HPDE6-E6E7 (cell line): ENCODE results near the gene TBCC.
"Not testable (repeated sequence)": the region's sequence is repeated elsewhere in the genome, so short reads cannot be mapped to it uniquely, and the experiment has no call there.

Experiments
- DNase-seq: peaks from one replicate; pipeline ENCODE4 v3.0.0; 2011; ENCODE audit warnings: missing footprints; ENCODE audit errors: extremely low spot score

TBCC gene, protein sequence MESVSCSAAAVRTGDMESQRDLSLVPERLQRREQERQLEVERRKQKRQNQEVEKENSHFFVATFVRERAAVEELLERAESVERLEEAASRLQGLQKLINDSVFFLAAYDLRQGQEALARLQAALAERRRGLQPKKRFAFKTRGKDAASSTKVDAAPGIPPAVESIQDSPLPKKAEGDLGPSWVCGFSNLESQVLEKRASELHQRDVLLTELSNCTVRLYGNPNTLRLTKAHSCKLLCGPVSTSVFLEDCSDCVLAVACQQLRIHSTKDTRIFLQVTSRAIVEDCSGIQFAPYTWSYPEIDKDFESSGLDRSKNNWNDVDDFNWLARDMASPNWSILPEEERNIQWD

DNA sequence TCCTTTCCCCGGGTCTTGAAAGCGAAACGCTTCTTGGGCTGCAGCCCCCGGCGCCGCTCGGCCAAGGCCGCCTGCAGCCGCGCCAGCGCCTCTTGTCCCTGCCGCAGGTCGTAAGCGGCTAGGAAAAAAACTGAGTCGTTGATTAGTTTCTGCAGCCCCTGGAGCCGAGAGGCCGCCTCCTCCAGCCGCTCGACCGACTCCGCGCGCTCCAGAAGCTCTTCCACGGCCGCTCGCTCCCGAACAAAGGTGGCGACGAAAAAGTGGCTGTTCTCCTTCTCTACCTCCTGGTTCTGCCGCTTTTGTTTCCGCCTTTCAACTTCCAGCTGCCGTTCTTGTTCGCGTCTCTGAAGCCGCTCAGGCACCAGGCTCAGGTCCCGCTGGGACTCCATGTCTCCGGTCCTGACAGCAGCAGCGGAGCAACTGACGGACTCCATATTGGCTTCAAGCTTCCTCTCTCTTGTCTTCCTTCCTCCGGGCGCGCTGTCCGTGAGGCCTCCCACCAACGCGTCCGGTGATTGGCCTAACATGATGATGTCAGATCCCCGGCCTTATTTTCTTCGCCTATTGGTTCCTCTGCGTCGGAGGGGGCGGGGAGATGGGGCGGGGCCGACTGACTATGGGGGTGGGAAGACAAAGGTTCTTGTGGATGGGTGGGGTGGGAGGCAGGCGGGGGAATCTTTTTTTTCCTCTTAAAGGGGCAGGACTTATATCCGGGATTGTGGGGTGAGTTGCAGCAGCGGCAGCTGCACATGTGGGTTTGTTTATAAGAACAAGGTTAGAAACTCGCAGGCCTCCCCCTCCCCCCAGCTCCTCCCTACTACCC lies at the start of gene TBCC:
Gene TBCC, minus strand, starts transcription at position 464 of the 823 bp plus-strand sequence. Its CDS starts 30 bp downstream, at position 434.
- peak; percentile 99 for DNase-seq

DNA sequence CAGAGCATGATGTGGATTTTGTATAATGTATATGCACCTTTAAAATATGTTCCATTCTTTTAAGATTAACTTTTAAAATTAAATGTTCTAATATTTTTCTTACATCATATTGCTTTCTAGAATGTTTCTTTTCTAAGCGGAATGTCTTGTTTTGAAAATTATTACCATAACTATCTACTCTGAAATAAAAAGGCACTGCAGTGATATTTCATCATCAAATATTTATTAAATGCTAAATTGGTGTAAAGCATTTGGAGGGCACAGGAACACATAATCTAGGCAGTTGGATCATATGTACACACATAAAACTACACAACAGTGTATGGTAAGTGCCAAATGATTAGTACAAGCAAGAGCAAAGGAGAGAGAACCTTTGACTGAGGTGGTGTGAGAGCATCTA lies 49.7 kb upstream of the TBCC start:
- DNase-seq = no peak

DNA sequence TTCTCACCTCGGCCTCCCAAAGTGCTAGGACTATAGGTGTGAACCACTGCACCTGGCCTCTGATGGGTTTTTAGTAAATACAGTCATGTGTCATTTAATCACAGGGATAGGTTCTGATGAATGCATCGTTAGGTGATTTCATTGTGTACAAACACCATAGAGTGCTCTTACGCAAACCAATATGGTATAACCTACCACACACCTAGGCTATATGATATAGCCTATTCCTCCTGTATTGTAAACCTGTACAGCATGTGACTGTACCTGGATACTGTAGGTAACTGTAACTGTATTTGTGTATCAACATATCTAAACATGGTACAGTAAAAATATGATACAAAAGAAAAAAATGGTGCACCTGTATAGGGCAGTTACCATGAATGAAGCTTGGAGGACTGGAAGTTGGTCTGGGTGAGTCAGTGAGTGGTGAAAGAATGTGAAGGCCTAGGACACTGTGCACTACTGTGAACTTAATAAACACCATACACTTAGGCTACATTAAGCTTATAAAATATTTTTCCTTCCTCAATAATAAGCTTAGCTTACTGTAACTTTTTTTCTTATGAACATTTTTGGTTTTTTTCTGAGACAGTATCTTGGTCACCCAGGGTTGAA lies 45.9 kb upstream of the TBCC start:
- DNase-seq = no peak

DNA sequence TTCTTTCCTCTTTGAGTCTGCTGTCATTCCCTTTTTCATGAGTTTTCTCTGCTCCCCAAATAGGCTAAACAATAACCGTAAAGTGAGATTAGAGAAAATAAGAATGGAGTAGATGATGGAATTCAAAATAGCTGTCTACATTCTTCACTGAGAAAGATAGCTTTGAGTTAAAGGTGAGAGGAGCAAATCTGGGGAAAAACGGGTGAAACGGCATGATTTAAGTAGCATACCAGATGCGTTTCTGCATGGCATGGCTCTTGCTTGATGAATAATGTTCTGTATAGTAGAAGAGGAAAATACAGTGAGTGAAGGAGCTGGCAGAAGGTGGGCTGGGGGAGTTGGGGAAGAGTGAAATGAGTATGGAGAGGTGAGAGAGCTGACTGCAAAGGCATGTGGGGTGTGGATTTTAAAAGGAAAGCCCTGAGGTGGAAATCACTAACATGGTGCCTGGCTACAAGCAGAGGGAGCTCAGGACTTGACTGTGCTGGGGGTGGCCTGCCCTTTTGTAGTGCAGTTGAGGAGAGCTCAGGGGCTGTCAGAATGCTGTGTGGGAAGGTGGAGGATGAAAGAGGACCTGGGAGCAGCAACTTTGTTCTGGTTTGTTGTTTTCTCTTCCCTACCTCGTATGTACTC lies 44.8 kb upstream of the TBCC start:
- no peak for DNase-seq

DNA sequence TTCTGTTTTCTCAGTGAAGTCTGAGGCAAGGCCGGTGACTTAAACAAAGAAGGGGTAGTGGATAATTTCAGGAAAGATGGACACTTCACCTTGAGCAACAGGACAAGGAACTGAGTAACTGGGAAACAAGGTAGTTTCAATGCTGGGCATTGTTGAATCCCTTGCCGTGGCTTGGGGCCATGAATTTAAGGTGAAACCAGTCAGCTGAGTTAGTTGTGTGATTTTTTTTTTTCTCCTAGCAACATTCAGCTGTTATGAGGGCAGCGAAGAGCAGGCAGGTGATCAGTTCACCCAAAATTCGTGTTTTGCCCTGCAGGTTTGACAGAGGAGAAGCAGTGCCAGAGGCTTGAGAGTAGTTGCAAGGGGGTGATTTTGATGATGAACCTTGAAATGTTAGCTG lies 42.8 kb upstream of the TBCC start:
- DNase-seq = no peak

DNA sequence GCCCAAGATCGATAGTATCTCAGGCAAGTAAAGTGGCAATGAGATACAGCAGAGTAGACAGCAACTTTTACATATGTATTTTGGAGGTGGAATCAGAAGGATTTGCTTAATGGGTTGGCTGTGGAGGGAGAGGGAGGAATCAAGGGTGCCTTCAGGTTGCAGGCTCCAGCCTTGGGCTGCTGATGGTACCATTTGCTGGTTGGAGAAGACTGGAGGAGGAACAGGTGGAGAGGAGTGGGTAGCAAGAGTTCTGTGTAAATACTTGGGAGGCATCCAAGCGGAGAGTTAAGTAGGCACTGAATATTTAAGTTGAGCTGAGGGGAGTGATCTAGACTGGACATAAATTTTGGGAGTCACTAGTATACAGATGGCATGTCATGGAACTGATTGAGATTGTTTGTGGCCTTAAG lies 41.2 kb upstream of the TBCC start:
- no peak for DNase-seq

DNA sequence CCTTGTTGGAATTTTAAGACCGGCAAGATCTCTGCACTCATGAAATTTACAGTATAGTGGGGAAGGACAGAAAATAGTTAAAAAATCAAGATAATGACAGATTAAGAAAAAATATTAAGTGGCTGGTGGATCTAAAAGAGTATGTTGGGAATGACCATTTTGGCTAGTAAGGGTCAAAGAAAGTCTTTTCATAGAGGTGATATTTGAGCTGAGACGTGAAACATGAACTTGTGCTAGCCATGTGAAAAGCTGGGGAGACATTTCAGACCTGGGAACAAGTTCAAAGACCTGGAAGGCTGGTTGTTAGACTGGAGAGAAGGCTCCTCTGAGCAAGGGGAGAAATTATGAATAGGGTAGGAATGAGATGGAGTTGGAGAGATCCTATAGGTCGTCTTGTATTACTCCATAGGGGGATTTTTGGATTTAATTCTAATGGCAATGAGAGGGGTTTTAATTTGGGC lies 40.7 kb upstream of the TBCC start:
- no peak for DNase-seq

DNA sequence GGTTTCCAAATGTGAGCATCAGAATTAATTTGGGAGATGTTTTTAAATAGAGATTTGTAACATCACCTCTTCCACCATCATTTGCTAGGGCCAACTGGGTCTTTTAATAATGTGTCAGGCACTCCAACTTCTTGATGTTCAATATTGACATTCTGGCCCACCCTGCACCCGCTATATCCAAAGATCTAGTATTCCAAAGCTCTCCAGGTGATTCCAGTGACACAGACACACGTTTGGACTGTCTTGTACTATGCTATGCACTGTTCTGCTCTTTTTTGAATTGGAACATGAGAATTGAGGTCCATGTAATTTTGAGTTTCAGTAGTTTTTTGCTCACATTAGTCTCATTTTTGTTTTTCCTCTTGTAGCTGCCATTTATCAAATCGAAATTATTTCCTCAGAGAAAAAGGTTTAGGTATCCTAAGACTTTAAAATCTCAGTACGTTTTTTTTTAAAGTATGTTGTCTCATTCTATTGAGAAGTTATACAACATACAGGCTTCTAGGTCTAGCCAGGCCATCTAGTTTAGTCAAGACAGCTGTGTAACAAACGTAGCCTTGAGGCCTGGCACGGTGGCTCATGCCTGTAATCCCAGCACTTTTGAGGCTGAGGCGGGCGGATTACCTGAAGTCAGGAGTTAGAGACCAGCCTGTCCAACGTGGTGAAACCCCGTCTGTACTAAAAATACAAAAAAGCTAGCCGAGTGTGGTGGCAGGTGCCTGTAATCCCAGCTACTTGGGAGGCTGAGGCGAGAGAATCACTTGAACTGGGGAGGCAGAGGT lies 39.0 kb upstream of the TBCC start:
- DNase-seq = no peak

DNA sequence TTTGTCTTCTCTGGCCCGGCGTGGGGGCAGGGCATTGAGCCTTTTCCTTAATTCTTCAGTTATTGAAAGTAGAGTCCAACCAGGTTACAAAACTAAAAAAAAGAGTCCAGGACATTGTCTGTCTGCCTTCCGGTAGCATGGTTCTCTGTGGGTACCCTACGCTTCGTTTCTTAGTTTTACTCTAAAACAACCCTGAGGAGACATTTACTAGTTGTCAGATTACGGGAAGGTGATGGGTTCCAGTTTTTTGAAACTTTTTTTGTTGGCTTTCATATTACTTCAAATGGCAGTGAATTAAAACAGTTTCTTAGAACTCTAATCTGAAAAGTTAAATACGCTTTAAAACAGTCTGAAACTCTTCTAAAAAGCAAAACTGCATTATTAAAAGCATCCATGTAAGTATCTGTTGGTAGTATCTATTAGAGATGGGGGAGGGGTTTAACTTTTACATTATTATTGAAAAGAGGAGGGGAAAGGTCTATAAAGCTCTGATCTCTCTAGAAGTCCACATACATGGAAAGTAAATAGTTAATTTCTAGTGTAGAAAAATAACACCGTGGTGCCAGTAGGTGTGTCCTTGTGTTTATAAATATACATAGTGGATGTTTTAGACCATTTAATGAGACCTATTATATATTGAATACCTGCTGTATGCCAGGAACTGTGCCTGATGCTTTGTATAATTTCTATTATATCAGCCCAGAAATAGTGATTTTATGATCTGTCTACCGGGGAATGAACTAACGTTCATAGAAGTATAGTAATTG lies 38.2 kb upstream of the TBCC start:
- DNase-seq = no peak

DNA sequence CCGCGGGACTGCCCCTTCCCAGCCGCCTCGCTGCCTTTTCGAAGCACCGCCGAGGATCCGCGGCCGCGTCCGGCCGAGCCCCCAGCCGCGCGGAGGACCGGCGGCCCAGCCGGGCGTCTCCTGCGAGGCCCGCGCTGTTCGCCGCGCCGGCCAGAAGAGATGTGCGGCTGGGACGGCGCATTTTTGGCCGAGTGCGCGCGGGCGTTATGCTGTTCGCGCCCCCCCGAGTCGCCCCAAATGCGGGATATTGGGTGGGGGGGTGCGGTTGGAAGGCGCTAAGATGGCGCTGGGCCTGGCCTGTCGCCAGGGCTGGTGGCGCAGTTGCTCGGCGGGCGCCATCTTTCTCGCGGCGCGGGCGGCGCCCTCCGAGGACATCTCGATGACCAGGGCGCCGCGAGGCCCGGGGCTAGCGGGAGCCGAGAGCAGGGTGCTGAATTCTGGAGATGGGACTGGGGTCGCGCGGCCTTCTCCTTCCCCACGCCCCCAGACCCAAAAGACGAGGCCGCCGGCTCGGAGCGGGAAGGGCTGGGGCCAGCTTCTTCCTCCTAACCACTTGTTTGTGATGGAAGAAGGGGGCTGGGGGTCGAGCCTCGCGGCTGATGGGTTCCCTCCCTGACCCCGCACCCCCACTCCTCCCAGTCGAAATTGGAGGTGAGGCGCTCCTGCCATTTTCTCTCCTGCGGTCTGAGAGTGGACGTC lies 37.4 kb upstream of the TBCC start:
- no peak for DNase-seq

DNA sequence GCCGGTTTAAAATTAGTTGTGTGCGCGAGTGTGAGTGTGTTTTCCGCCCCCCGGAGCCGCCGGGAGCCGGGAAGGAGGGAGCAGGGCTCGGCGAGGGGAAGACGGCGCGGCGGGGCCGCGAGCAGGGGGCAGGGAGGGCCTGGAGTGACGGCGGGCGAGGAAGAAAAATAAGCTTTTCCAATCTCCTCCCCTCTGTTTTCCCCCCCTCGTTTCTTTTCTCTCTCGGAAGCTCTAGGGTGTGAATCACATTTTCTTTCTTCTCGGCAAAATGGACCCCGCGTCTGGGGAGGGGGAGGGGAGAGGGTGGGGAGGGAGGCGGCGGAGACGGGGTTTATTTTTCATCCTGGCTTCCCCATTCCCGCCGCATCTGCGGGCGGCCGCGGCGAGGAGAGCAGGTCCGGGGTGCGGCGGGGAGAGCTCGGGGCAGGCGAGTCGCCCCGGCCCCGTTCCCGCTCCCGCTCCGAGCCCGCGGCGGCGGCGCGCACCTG lies 36.8 kb upstream of the TBCC start:
- DNase-seq = peak; percentile 53

DNA sequence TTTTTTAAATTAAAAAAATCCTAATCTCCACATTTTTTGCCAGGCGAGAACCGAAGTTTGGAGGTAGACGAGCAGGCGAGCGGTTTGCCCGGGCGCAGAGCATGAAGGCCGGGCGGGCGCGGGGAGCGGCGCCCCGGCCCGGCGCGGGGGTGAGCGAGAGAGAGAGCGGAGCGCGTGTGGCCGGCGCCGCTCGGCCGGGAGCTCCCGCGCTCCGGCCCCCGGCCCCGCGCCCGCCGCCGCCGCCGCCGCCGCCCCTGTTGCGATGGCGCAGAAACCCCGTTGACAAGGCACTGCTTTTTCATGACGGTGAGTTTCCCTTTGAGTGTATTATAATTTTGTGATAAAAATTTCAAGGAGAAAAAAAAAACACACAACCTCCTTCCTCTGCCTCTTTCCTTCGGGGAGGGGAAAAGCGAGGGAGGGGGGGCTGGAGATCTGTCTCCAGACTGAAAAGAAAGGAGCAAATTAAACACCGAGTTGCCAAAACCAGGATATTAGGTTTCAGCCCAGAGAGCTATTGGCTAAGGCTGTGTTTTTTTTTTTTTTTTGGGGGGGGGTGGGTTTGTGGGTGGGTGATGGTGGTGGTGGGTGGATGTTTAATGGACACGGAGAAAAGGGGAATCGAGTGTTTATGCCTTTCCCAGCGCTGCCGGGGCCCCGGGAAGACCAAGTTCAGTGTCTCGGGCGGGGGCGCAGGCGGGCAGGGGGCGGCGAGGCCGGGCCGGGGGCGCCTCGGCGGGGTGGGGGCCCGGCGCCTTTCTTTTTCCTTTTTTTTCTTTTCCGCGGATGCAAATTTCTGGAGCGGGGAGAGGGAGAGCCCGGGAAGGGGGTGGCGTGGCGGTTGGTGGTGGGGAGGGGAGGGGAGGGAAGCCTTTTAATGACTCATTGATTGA lies 36.1 kb upstream of the TBCC start, which contains the start of gene BICRAL:
Gene BICRAL, plus strand, starts transcription at position 257 of the 893 bp plus-strand sequence. CDS start 39,971 bp downstream, outside the sequence.
- DNase-seq = no peak

DNA sequence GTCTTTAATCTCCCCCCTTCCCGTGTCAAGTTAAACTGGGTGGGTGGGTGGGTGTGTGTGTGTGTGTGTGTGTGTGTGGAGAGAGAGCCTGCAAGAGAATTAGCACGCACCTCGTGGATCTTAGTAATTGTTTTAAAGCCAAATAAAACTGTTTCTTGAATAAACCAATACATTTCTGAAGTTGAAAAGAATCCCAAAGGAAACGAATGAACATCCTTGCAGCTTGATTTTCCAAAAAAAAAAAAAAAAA lies 35.6 kb upstream of the TBCC start:
- DNase-seq = no peak

DNA sequence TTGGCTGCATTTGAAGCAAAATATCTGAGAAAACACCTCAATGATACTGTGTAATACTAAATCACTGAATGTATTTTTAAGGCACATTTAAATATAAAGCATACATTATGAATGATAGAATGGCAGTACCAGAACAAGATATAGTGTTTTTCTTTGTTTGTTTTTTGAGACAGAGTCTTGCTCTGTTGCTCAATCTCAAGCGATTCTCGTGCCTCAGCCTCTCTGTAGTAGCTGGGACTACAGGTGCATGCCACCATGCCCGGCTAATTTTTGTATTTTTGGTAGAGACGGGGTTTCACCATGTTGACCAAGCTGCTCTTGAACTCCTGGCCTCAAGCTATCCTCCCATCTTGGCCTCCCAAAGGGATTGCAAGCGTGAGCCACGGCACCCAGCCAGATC lies 33.6 kb upstream of the TBCC start:
- no peak for DNase-seq

DNA sequence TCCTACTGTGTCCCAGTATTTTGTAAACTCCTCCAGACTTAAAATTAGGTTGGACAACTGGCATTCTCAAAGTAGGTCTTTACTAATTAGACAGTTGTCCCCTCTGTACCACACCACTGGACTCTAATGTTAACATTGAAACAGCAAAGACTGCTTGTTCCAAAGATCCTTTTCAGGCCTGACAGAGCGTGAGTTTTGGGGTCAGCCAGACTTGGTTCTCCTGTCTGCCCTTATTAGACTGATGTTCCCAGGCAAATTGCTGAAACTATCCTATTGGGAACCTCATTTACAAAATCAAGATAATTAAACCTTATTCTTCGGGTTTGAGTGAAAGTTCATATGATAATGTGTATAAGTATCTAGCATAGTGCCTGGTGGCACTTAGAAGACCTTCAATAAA lies 32.2 kb upstream of the TBCC start:
- DNase-seq = no peak

DNA sequence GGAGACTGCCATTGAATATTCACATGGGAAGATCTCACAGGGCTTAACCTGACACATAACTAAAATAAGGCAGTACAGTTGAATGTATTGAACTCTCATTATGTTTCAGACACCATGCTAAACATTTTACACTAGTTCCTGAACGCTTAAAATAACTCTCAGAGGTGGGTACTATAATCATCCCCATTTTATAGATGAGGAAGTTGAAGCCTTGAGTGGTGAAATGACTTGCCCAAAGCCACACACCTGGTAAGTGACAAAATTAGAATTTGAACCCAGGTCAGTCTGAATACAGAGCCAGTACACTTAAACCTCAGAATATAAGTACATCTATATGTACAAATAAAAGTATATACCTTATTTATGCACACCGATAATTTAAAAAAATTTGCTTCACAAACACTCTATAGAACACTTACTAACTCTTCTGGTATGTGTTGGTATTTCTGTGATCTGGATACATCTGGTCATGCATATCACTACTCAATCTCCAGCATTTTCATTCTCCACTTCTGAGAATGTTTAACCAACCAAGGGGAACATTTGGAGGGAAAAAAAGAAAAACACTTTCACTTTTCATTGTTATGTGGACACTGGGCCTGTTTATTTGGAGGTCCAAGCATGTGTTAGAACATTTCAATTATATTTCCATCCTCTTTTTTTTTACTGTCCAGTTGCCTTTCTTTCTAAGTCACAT lies 31.4 kb upstream of the TBCC start:
- DNase-seq = no peak

DNA sequence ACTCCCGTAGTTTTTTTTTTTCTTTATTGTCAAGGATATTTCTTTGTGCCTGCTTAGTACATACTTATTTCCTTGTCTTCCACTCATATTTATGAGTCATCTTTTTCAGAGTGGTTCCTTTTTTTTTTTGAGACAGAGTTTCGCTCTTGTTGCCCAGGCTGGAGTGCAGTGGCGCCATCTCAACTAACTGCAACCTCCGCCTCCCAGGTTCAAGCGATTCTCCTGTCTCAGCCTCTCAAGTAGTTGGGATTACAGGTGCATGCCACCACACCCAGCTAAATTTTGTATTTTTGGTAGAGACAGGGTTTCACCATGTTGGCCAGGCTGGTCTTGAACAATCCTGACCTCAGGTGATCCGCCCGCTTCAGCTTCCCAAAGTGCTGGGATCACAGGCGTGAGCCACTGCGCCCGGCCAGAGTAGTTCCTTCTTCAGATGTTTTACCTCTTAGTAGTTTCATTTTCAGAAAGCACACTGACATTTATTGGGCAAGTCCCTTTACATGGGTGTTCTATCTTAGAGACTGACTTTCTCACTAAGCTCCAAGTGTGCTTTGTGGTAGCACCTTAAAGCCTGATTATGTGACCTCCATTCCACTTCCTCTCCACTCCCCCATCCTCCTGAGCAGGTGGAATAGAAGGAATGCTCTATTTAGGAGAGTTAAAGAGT lies 29.1 kb upstream of the TBCC start:
- not testable (repeated sequence) for DNase-seq

DNA sequence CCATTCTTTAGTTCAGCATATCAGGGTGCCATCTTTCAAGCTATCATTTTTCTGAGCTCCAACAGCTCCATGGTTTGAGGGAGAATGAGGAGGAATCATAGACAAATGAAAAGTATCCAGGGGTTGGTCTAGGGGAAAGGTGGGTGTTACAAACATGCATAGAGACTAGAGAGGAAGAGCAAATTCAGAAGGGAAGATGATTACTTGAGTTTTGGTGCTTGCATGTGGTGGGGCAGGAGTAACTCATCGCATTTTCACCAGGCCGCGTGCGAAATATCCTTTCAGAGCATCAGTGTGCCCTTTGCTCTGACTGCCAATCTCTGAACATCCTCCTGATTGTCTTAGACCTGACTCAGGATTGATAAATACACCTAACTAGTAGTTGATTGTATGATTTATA lies 28.3 kb upstream of the TBCC start:
- DNase-seq = no peak
